Karpas-422 (cell line): Measurements from ENCODE around the gene CCDC91. TPM values are rescaled to one million over a fixed set of nuclear protein-coding genes. Genes with fewer than 3 reads are reported as not detected.

Experiments used
- DNase-seq: peaks from one replicate; pipeline ENCODE4 v3.0.0-alpha.2; 2015
- H2AFZ ChIP-seq: fragments of 200-600 bp; sonication (generic); 2 replicates; pipeline ENCODE4 v1.6.1; 2014; ENCODE audit warnings: antibody characterized with exemption, low read length, mixed read lengths
- H3K27ac ChIP-seq: fragments of 200-600 bp; sonication (generic); 2 replicates; pipeline ENCODE4 v1.5.1; 2014; ENCODE audit warnings: mild to moderate bottlenecking, low read length, moderate library complexity
- H3K27me3 ChIP-seq: fragments of 200-600 bp; sonication (generic); 2 replicates; pipeline ENCODE4 v1.6.1; 2014; ENCODE audit warnings: low read length, mixed read lengths
- H3K36me3 ChIP-seq: fragments of 200-600 bp; sonication (generic); 2 replicates; pipeline ENCODE4 v1.6.1; 2014; ENCODE audit warnings: low read length, mixed read lengths; ENCODE audit not compliant: insufficient read depth
- H3K4me1 ChIP-seq: fragments of 200-600 bp; sonication (generic); 2 replicates; pipeline ENCODE4 v1.6.1; 2014; ENCODE audit warnings: mild to moderate bottlenecking, low read length, mixed read lengths
- H3K4me2 ChIP-seq: fragments of 200-600 bp; sonication (generic); 2 replicates; pipeline ENCODE4 v1.6.1; 2014; ENCODE audit warnings: low read length, low read depth, mild to moderate bottlenecking; ENCODE audit not compliant: poor library complexity, severe bottlenecking
- H3K4me3 ChIP-seq: fragments of 200-600 bp; sonication (generic); 2 replicates; pipeline ENCODE4 v1.5.1; 2014; ENCODE audit warnings: mild to moderate bottlenecking, antibody characterized with exemption, low read length, mixed read lengths
- H3K79me2 ChIP-seq: fragments of 200-600 bp; sonication (generic); 2 replicates; pipeline ENCODE4 v1.6.1; 2014; ENCODE audit warnings: mild to moderate bottlenecking, low read length, mixed read lengths
- H3K9ac ChIP-seq: fragments of 200-600 bp; sonication (generic); 2 replicates; pipeline ENCODE4 v1.6.0; 2014; ENCODE audit warnings: low read length
- H3K9me2 ChIP-seq: fragments of 200-600 bp; sonication (generic), shearing (Covaris generic); replicated peaks from 2 replicates; pipeline ENCODE4 v1.6.0; 2014; ENCODE audit warnings: mild to moderate bottlenecking, low read length, moderate library complexity; ENCODE audit not compliant: insufficient read depth
- H3K9me3 ChIP-seq: fragments of 300-700, 200-600 bp; sonication (generic); 2 replicates; pipeline ENCODE4 v1.6.1; 2014; ENCODE audit warnings: low read length, mixed read lengths
- H4K20me1 ChIP-seq: fragments of 200-600 bp; sonication (generic); 2 replicates; pipeline ENCODE4 v1.6.1; 2014; ENCODE audit warnings: mild to moderate bottlenecking, antibody characterized with exemption, low read length, low read depth; ENCODE audit not compliant: insufficient read depth
- total RNA-seq: library from RNA; depleted of rRNA; stranded (reverse); fragments of >200 nt; shearing (Covaris generic); gene quantifications from 2 replicates; pipeline ENCODE4 v1.2.3, GENCODE V29; 2014; ENCODE audit warnings: low replicate concordance

Gene CCDC91
- total RNA-seq, 1 experiment from 2014 or later: 115 TPM

DNA sequence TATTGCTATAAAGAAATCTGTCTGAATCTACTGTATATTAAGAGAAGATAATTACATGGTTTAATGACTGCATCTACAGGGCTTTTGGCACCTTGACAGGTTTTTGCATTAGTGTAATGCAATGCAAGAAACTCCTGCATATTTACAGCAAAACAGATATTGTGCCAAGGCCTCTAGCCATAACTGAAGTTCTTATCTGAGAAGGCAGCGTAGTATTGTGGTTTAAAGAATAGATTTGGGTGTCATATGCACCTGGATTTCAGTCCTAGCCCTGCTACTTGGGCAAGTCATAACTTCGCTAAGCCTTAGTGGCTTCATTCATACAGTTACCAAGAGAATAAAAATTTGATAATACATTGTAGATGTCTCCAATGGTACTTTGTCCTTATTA is 350.1 kb downstream of the CCDC91 start:
- Histone ChIP-seq H3K36me3 (no peaks in the 10 kb centered on the region), H3K9me2 (no peaks in the 10 kb centered on the region), H3K4me3 (no peak overlapping the region), H3K79me2 (no peaks in the 10 kb centered on the region), H3K27ac (no peak overlapping the region), H3K4me2 (no peak overlapping the region), H2AFZ (no peak overlapping the region), H3K27me3 (no peaks in the 10 kb centered on the region), H3K4me1 (no peaks in the 10 kb centered on the region), H3K9ac (no peak overlapping the region), H3K9me3 (no peaks in the 10 kb centered on the region), H4K20me1 (no peaks in the 10 kb centered on the region)
- no peak for DNase-seq

DNA sequence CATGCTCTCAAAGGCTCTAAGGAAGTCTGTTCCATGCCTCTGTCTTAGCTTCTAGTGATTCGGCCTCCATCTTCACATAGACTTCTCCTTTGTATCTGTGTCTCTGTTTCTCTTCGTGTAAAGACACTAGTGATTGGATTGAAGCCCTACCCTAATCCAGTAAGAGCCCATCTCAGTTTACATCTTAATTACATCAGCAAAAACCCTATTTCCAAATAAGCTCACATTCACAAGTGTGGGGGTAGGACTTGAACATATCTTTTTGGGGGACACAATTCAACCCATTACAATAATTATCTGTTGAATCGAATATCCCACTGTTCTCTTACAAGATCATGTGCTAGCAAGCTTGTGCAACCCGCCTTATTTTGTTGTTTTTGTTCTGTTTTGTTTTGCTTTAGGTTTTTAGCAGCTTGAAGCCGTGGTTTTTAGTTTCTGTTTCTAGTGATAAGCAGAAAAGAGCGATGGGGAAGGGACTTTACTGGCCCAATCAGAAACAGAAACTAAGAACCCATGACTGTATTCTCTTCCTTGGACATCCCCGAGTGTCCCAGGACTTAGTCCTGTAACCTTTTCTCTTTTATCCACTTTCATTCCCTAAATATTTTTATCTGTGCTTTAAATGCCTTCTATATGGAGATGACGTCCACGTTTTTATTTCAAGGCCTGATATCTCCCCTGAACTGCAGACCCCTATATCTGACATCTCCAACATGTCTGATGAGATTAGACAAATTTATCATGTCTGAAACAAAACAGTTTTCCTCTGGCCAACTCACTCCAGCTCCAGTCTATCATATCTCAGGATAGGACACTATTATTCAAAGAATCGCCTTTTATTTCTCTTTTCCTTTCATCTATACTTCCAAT is 353.0 kb downstream of the CCDC91 start:
- Histone ChIP-seq H3K27ac (no peak overlapping the region), H3K9me3 (no peaks in the 10 kb centered on the region), H3K4me1 (no peaks in the 10 kb centered on the region), H4K20me1 (no peaks in the 10 kb centered on the region), H3K9ac (no peak overlapping the region), H3K27me3 (no peaks in the 10 kb centered on the region), H3K4me3 (no peak overlapping the region), H3K79me2 (no peaks in the 10 kb centered on the region), H2AFZ (no peak overlapping the region), H3K36me3 (no peaks in the 10 kb centered on the region), H3K4me2 (no peak overlapping the region), H3K9me2 (no peaks in the 10 kb centered on the region)
- no peak for DNase-seq

DNA sequence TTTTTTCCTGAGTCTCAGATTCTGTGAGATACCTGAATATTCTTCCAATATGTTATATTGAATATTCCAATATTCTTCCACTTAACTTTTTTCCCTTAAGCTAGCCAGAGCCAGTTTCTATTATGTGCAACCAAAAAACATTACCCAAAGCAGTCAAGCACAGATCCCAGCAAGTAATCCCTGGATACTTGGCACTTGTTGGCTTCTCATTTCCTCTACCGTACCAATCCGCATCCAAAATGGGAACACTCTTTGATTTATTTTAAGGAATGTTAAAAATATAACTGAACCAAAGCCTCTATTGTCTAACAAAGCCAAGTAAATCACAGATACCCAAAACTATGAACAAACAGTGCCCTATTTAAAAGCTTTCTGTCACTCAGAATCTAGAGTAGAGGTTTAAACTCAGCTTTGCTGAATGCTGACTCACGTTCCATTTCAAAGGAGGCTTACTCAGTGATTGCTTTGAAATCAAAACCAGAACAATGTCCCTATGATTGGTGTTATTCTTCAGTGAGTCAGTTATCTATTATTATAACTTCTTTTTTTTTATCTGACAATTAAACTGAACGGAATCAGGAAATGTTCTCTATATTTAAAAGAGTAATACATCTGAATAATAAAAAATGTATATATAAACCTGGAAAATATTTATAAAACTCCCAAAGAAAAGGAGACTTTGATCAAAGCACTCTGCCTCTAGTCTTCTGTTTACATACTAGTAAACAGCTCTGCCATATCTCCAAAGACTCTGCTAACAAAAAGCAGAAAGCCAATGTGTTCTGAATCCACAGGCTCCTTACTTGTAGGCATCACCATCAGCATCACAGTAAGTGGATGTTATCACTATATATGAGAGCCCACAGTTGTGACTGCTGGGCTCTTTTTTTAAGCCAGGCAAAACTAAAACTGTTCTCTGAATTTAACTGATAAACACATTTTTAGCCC is 360.8 kb downstream of the CCDC91 start:
- Histone ChIP-seq H3K27me3 (no peaks in the 10 kb centered on the region), H3K27ac (no peak overlapping the region), H3K4me3 (no peak overlapping the region), H4K20me1 (no peaks in the 10 kb centered on the region), H3K79me2 (no peaks in the 10 kb centered on the region), H3K9me2 (no peaks in the 10 kb centered on the region), H3K4me2 (no peak overlapping the region), H2AFZ (no peak overlapping the region), H3K9me3 (no peaks in the 10 kb centered on the region), H3K4me1 (peaks cover 14% of the 10 kb centered on the region), H3K9ac (no peak overlapping the region), H3K36me3 (no peaks in the 10 kb centered on the region)
- DNase-seq: no peak

DNA sequence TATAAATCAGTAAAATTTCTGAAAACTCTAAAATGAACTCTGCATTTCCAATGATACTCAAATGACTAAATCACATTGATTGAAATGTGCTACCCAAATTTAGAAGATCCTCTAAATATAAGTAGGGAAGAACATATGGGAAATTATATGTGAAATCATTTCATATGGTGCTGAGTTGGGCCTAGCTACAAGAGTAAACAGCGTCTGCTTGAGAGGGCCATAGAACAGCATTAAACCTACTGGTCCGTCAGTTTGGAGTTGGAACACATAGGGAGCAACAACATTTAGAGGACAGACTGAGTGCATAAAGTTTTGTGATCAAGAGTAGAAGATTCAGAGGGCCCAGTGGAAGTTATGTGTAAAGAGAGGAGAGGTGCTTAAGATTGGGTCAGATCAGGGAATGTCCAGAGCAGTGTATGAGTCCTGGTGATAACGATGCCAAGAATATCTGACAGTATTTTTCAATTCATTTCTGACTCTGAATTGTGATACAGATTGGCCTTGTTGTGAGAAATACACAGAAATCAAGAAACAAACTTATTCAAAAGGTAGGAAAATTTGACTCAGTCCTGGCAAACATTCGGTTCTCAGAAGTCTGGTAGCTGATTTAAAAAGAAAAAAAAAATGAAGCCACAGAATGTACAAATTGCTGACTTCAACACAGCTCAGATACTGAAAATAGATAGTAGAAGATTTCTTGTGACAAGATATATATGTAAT is 362.2 kb downstream of the CCDC91 start:
- H3K4me2 ChIP-seq: no peak overlapping the region
- no peak overlapping the region for H3K27ac ChIP-seq
- H3K4me1 ChIP-seq: peaks cover 14% of the 10 kb centered on the region
- H2AFZ ChIP-seq: no peak overlapping the region
- no peaks in the 10 kb centered on the region for H3K36me3 ChIP-seq
- no peaks in the 10 kb centered on the region for H3K9me2 ChIP-seq
- H3K9me3 ChIP-seq: no peaks in the 10 kb centered on the region
- no peak overlapping the region for H3K4me3 ChIP-seq
- no peak overlapping the region for H3K9ac ChIP-seq
- DNase-seq: no peak
- no peaks in the 10 kb centered on the region for H4K20me1 ChIP-seq
- no peaks in the 10 kb centered on the region for H3K27me3 ChIP-seq
- no peaks in the 10 kb centered on the region for H3K79me2 ChIP-seq

DNA sequence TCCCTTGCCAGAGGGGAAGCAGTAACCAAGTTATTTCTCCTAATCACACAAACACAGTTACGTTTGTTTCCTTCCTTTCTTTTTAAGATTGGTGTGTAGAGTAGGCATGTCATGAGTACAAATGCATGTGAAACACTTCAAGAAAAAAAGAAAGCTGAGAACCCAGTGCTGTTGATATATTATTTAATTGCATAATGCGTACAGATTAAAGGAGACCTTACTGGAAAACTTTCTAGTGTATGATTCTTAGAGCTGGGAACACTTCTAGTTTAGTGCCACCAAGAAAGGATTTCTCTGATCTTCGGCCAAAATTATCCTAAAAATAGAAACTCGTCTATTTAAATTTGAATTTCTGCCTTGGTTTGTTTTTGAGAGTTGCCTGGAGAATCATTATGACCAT is 365.5 kb downstream of the CCDC91 start:
- Histone ChIP-seq H3K36me3 (no peaks in the 10 kb centered on the region), H3K79me2 (no peaks in the 10 kb centered on the region), H3K9me3 (no peaks in the 10 kb centered on the region), H4K20me1 (no peaks in the 10 kb centered on the region), H3K9ac (no peak overlapping the region), H3K4me3 (no peak overlapping the region), H3K9me2 (no peaks in the 10 kb centered on the region), H3K27me3 (no peaks in the 10 kb centered on the region), H3K27ac (no peak overlapping the region), H2AFZ (no peak overlapping the region), H3K4me2 (no peak overlapping the region), H3K4me1 (peaks cover 14% of the 10 kb centered on the region)
- DNase-seq: no peak

DNA sequence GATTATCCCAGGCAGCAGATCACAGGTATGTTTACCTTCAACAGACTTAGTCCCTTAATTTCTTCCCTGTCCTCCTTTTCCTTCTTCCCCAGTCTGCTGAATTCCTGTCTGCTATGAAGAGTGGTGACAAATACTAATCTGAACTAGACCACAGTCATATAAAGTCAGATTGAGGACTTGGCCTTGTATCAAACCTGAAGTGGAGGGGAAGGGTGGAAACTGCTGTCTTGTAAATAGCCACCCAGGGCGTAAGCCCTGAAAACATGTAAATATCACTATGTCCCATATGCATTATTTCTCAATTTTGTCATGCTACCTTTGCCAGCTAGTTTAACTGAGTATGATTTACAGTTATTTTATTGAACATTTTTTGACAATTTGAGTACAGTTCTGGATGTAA is 368.0 kb downstream of the CCDC91 start:
- Histone ChIP-seq H3K9ac (no peak overlapping the region), H3K9me2 (no peaks in the 10 kb centered on the region), H4K20me1 (no peaks in the 10 kb centered on the region), H3K4me1 (peaks cover 14% of the 10 kb centered on the region), H3K27ac (no peak overlapping the region), H3K79me2 (no peaks in the 10 kb centered on the region), H3K27me3 (no peaks in the 10 kb centered on the region), H3K4me2 (no peak overlapping the region), H3K36me3 (no peaks in the 10 kb centered on the region), H3K4me3 (no peak overlapping the region), H3K9me3 (no peaks in the 10 kb centered on the region), H2AFZ (no peak overlapping the region)
- no peak for DNase-seq

DNA sequence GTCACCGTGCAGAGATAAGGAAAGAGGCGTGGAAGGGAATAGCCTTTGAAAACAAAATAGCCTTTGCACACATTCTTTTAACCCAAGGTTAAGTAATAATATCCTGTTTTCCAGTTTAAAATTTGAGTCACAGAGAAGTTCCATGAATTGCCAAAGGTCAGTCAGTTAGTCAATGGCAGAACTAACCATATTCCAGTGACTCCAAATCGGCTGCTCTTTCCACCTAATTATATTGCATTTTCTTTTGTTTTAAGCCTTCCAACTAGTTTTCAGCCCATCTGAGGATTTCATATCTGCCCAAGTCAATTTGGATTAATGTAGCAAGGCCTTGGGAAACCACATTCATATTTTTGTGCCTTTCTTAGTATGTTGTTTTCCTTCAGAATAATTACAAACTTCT is 373.0 kb downstream of the CCDC91 start:
- no peaks in the 10 kb centered on the region for H3K79me2 ChIP-seq
- H3K9ac ChIP-seq: no peak overlapping the region
- no peaks in the 10 kb centered on the region for H4K20me1 ChIP-seq
- H3K4me3 ChIP-seq: no peak overlapping the region
- H3K9me3 ChIP-seq: no peaks in the 10 kb centered on the region
- H3K36me3 ChIP-seq: no peaks in the 10 kb centered on the region
- no peak overlapping the region for H3K4me2 ChIP-seq
- no peak overlapping the region for H2AFZ ChIP-seq
- no peaks in the 10 kb centered on the region for H3K27me3 ChIP-seq
- no peak for DNase-seq
- no peak overlapping the region for H3K27ac ChIP-seq
- no peaks in the 10 kb centered on the region for H3K4me1 ChIP-seq
- no peaks in the 10 kb centered on the region for H3K9me2 ChIP-seq

DNA sequence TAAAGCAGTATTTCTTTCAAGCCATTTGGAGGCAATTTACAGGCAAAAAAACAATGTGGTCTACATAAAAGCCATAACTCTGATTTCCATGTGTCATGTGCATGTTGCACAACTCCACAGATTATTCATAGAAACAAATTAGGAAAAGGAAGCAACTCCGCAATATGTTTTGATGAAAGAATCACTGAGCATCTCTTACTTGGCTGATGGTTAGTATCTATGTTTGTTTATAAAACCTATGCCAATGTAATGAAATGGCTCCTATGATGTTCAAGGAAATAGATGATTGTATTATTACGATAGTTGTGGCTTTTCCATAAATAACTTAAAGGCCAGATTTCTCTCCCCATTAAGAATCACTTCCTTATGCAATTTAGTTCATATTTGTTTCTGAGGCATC is 373.7 kb downstream of the CCDC91 start:
- H3K4me3 ChIP-seq: no peak overlapping the region
- H3K9ac ChIP-seq: no peak overlapping the region
- no peaks in the 10 kb centered on the region for H3K27me3 ChIP-seq
- DNase-seq: no peak
- no peaks in the 10 kb centered on the region for H3K9me2 ChIP-seq
- H3K4me1 ChIP-seq: no peaks in the 10 kb centered on the region
- no peaks in the 10 kb centered on the region for H4K20me1 ChIP-seq
- H3K9me3 ChIP-seq: no peaks in the 10 kb centered on the region
- H3K27ac ChIP-seq: no peak overlapping the region
- no peak overlapping the region for H2AFZ ChIP-seq
- H3K79me2 ChIP-seq: no peaks in the 10 kb centered on the region
- H3K36me3 ChIP-seq: no peaks in the 10 kb centered on the region
- no peak overlapping the region for H3K4me2 ChIP-seq
